CD4-positive, alpha-beta T cell treated with Interleukin-15 for 4 hours (primary cell): ENCODE measurements around the gene KCNT1.

Experiments
- DNase-seq: peaks from one replicate; pipeline ENCODE4 v3.0.0-alpha.2; 2020; ENCODE audit warnings: low spot score

The KCNT1 gene

GRCh38 chr9:135766707-135767106 lies 64.7 kb downstream of the KCNT1 start:
- no peak for DNase-seq

- DNase-seq = no peak
Observed at GRCh38 chr9:135768516-135769218, 66.7 kb downstream of the KCNT1 start.

- no peak for DNase-seq
Observed at GRCh38 chr9:135769489-135770202, 67.7 kb downstream of the KCNT1 start.

- DNase-seq = no peak
Observed at GRCh38 chr9:135770203-135770535, 68.2 kb downstream of the KCNT1 start.

- DNase-seq = no peak
Observed at GRCh38 chr9:135770771-135771170, 68.8 kb downstream of the KCNT1 start.

GRCh38 chr9:135771401-135772051 lies 69.5 kb downstream of the KCNT1 start:
- DNase-seq = no peak

GRCh38 chr9:135772056-135772646 lies 70.2 kb downstream of the KCNT1 start:
- DNase-seq = no peak

GRCh38 chr9:135772702-135773493 lies 70.9 kb downstream of the KCNT1 start:
- no peak for DNase-seq

- no peak for DNase-seq
Observed at GRCh38 chr9:135773530-135774238, 71.7 kb downstream of the KCNT1 start.

GRCh38 chr9:135774239-135774747 lies 72.3 kb downstream of the KCNT1 start:
- DNase-seq = no peak

GRCh38 chr9:135774794-135775525 lies 73.0 kb downstream of the KCNT1 start:
- no peak for DNase-seq

GRCh38 chr9:135775911-135776310 lies 73.9 kb downstream of the KCNT1 start:
- no peak for DNase-seq

GRCh38 chr9:135776893-135777622 lies 75.1 kb downstream of the KCNT1 start:
- DNase-seq = no peak

- DNase-seq = no peak
Observed at GRCh38 chr9:135777623-135778177, 75.7 kb downstream of the KCNT1 start.

- no peak for DNase-seq
Observed at GRCh38 chr9:135778421-135778820, 76.4 kb downstream of the KCNT1 start.

GRCh38 chr9:135779571-135779970 lies 77.6 kb downstream of the KCNT1 start:
- no peak for DNase-seq

GRCh38 chr9:135780086-135780485 lies 78.1 kb downstream of the KCNT1 start:
- no peak for DNase-seq

- DNase-seq = no peak
Observed at GRCh38 chr9:135780626-135781025, 78.6 kb downstream of the KCNT1 start.

GRCh38 chr9:135782946-135783345 lies 81.0 kb downstream of the KCNT1 start:
- DNase-seq = no peak
